CD14-positive monocyte (primary cell): ENCODE data around the gene PXMP4. TPM values are rescaled to one million over a fixed set of nuclear protein-coding genes. Genes with fewer than 3 reads are reported as not detected.

ENCODE experiments used
- DNase-seq, 3 donors: peaks; one replicate each; pipeline ENCODE4 v3.0.0-alpha.2; 2011 to 2022
- H2AFZ ChIP-seq: 2 replicates; pipeline ENCODE4 v1.6.0; 2012; ENCODE audit warnings: mild to moderate bottlenecking, low read depth, low read length, inconsistent platforms; ENCODE audit not compliant: insufficient read depth, poor library complexity, severe bottlenecking
- H3K27ac ChIP-seq, 2 donors: 1 replicate in 1 of 2; 2 replicates in 1 of 2; pipeline ENCODE4 v1.5.1; 2012 to 2013; ENCODE audit warnings: low read length in 2 of 2, control low read depth in 1 of 2, inconsistent platforms in 1 of 2, low read depth in 1 of 2, mild to moderate bottlenecking in 1 of 2
- H3K27me3 ChIP-seq, 2 donors: one replicate each; pipeline versions ENCODE4 v1.6.0 to v1.6.1; 2011 to 2013; ENCODE audit warnings: low read length in 2 of 2; ENCODE audit not compliant: control insufficient read depth in 2 of 2, insufficient read depth in 2 of 2
- H3K36me3 ChIP-seq, 2 donors: replicated peaks in 1 of 2; 1 replicate in 1 of 2; 2 replicates in 1 of 2; pipeline versions ENCODE4 v1.5.1 to v1.6.1; 2012 to 2013; ENCODE audit warnings: low read length in 2 of 2, control low read depth in 1 of 2, inconsistent platforms in 1 of 2, mild to moderate bottlenecking in 1 of 2; ENCODE audit not compliant: insufficient read depth in 2 of 2, control insufficient read depth in 1 of 2
- H3K4me1 ChIP-seq, 2 donors: 1 replicate in 1 of 2; 2 replicates in 1 of 2; pipeline versions ENCODE4 v1.5.1 to v1.6.1; 2012 to 2013; ENCODE audit warnings: low read length in 2 of 2, control low read depth in 1 of 2, inconsistent platforms in 1 of 2, mild to moderate bottlenecking in 1 of 2, moderate library complexity in 1 of 2; ENCODE audit not compliant: insufficient read depth in 2 of 2, control insufficient read depth in 1 of 2
- H3K4me2 ChIP-seq: replicated peaks from 2 replicates; pipeline ENCODE3; 2012; ENCODE audit warnings: low read length, moderate library complexity, mild to moderate bottlenecking; ENCODE audit not compliant: poor library complexity, severe bottlenecking; ENCODE audit errors: extremely low read depth
- H3K4me3 ChIP-seq, 3 experiments: fragments of 200-600 bp in 1 of 3; sonication (generic) in 1 of 3; replicated peaks in 1 of 3; 1 replicate in 2 of 3; 2 replicates in 1 of 3; pipeline ENCODE4 v1.5.1; 2011 to 2013; ENCODE audit warnings: low read length in 3 of 3, mild to moderate bottlenecking in 3 of 3, control low read depth in 2 of 3, low read depth in 2 of 3, inconsistent platforms in 1 of 3, moderate library complexity in 1 of 3
- H3K79me2 ChIP-seq: 2 replicates; pipeline ENCODE4 v1.6.0; 2012; ENCODE audit warnings: mild to moderate bottlenecking, control low read depth, inconsistent platforms, low read length, moderate library complexity; ENCODE audit not compliant: insufficient read depth
- H3K9ac ChIP-seq: 2 replicates; pipeline ENCODE4 v1.6.0; 2017; ENCODE audit warnings: low read length, mild to moderate bottlenecking; ENCODE audit not compliant: insufficient read depth, poor library complexity, severe bottlenecking
- H3K9me3 ChIP-seq, 2 donors: replicated peaks in 1 of 2; 1 replicate in 1 of 2; 2 replicates in 1 of 2; pipeline versions ENCODE4 v1.5.1 to v1.6.1; 2012 to 2013; ENCODE audit warnings: low read length in 2 of 2, control low read depth in 1 of 2; ENCODE audit not compliant: control insufficient read depth in 1 of 2, insufficient read depth in 1 of 2
- H4K20me1 ChIP-seq: 2 replicates; pipeline ENCODE4 v1.6.0; 2012; ENCODE audit warnings: mild to moderate bottlenecking, low read length, control low read depth, moderate library complexity; ENCODE audit not compliant: insufficient read depth
- H3K27ac Mint-ChIP-seq, 7 donors: one replicate each; pipeline ENCODE4 v1.8.0; 2020; ENCODE audit warnings: mild to moderate bottlenecking in 7 of 7, mixed read lengths in 7 of 7, moderate library complexity in 6 of 7, inconsistent platforms in 2 of 7
- H3K27me3 Mint-ChIP-seq, 3 donors: one replicate each; pipeline ENCODE4 v1.8.0; 2021 to 2022; ENCODE audit warnings: low read depth in 3 of 3, mild to moderate bottlenecking in 3 of 3, mixed read lengths in 3 of 3, moderate library complexity in 3 of 3, inconsistent platforms in 1 of 3
- H3K36me3 Mint-ChIP-seq, 2 donors: one replicate each; pipeline ENCODE4 v1.8.0; 2020; ENCODE audit warnings: mixed read lengths in 2 of 2, inconsistent platforms in 1 of 2, mild to moderate bottlenecking in 1 of 2
- H3K4me1 Mint-ChIP-seq: one replicate; pipeline ENCODE4 v1.8.0; 2020; ENCODE audit warnings: mild to moderate bottlenecking, mixed read lengths
- H3K4me3 Mint-ChIP-seq, 2 donors: one replicate each; pipeline ENCODE4 v1.8.0; 2020; ENCODE audit warnings: mild to moderate bottlenecking in 2 of 2, mixed read lengths in 2 of 2, moderate library complexity in 1 of 2
- H3K9me3 Mint-ChIP-seq, 7 donors: one replicate each; pipeline ENCODE4 v1.8.0; 2020 to 2022; ENCODE audit warnings: mixed read lengths in 7 of 7, mild to moderate bottlenecking in 6 of 7, moderate library complexity in 6 of 7, inconsistent platforms in 2 of 7
- WGBS: methylation state at CpG from one replicate; pipeline ENCODE4 v1.1.5; 2013; ENCODE audit warnings: missing lambda C conversion rate; ENCODE audit not compliant: insufficient coverage; 5-methylcytosine and 5-hydroxymethylcytosine counted together
- intact Hi-C, 2 donors: fragments of 100-400 bp; cut with micrococcal nuclease; formaldehyde crosslinking; loops; one replicate each; pipeline versions ENCODE4 v1.15.0 to v1.15.1; 2023
- polyA plus RNA-seq, 3 donors: library from polyadenylated mRNA; depleted of rRNA in 1 of 3; unstranded in 2 of 3; stranded (reverse) in 1 of 3; fragments of 300-500 nt in 2 of 3; fragments of >200 nt in 1 of 3; fragmentation: Illumina TruSeq in 2 of 3; gene quantifications; 1 replicate in 2 of 3; 2 replicates in 1 of 3; pipeline ENCODE4 v1.2.3, GENCODE V29; 2012 to 2021
- TF ChIP-seq, protein P1 (sequence below): fragments of 200-600 bp; IDR thresholded peaks from one replicate; pipeline ENCODE4 v1.8.0; 2022; ENCODE audit warnings: antibody characterized with exemption, mild to moderate bottlenecking

Gene PXMP4
- polyA plus RNA-seq, 3 donors = 4.9 to 11.4 (median 9.0) TPM

DNA sequence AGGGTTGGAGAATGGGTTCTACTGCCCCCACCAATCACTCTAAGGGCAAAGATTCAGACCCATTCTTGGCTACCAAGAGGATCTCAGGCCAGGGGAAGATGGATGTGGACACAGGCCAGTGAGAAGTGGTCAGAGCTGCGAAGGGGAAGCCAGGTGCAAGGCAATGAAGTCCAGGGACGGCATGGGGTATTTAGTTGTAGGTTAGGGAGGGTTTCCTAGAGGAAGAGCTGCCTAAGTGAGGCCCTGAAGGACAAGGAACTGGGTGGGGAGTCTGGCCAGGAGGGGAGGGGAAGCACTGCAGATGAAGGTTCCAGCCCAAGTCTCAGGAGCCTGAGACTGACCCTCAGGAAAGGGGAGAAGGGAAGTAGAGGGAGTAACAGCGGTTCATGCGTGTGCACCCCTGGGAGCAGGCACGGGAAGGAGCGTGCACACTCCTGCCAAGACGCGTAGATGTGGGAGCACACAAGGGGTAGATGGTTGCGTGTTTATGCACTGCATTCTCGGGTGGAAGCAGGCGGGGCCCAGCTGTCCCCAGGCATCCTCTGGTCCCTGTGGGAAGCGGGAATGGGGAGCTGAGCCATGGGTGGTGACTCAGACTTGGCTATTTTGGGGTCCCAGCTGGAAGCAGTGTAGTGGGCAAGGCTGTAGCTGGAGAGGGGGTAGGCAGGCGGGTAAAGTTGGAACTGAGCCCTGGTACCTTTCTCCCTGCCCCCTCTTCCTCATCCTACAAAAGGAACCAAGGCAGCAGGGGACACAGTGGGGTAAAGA, 50.1 kb downstream of the PXMP4 start:
- H3K27ac Mint-ChIP-seq = no peak overlapping the region
- Histone ChIP-seq H3K27ac (no peak overlapping the region), H3K27me3 (no peaks in the 10 kb centered on the region), H3K36me3 (no peaks in the 10 kb centered on the region), H3K79me2 (no peaks in the 10 kb centered on the region), H3K4me2 (no peak overlapping the region), H3K4me3 (no peak overlapping the region), H3K4me1 (peaks cover 35 to 48% of the 10 kb centered on the region in 2 donors), H3K9ac (no peak overlapping the region), H2AFZ (no peak overlapping the region), H4K20me1 (peaks cover 9% of the 10 kb centered on the region), H3K9me3 (no peaks in the 10 kb centered on the region)
- peaks cover 34% of the 10 kb centered on the region for H3K4me1 Mint-ChIP-seq
- TF ChIP-seq, protein P1, sequence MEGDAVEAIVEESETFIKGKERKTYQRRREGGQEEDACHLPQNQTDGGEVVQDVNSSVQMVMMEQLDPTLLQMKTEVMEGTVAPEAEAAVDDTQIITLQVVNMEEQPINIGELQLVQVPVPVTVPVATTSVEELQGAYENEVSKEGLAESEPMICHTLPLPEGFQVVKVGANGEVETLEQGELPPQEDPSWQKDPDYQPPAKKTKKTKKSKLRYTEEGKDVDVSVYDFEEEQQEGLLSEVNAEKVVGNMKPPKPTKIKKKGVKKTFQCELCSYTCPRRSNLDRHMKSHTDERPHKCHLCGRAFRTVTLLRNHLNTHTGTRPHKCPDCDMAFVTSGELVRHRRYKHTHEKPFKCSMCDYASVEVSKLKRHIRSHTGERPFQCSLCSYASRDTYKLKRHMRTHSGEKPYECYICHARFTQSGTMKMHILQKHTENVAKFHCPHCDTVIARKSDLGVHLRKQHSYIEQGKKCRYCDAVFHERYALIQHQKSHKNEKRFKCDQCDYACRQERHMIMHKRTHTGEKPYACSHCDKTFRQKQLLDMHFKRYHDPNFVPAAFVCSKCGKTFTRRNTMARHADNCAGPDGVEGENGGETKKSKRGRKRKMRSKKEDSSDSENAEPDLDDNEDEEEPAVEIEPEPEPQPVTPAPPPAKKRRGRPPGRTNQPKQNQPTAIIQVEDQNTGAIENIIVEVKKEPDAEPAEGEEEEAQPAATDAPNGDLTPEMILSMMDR = no peak
- WGBS = 88% methylated on average over 12 of the region's 13 CpGs
- H3K36me3 Mint-ChIP-seq = peaks cover 2 to 11% of the 10 kb centered on the region in 2 donors
- peaks cover 2 to 8% (median 2%) of the 10 kb centered on the region in 3 donors for H3K27me3 Mint-ChIP-seq
- intact Hi-C loops = loop anchor here (5.0 to 10.0 kb wide), 5 partner anchors 62 to 325 kb away; partner anchors contain the start of genes RALY (in 1 of the 2), SNTA1 (in 1 of the 2) and ZNF341 (in 1 of the 2)
- peaks cover 0 to under 1% (median 0%) of the 10 kb centered on the region in 7 donors for H3K9me3 Mint-ChIP-seq
- DNase-seq = no peak
- no peak overlapping the region for H3K4me3 Mint-ChIP-seq

DNA sequence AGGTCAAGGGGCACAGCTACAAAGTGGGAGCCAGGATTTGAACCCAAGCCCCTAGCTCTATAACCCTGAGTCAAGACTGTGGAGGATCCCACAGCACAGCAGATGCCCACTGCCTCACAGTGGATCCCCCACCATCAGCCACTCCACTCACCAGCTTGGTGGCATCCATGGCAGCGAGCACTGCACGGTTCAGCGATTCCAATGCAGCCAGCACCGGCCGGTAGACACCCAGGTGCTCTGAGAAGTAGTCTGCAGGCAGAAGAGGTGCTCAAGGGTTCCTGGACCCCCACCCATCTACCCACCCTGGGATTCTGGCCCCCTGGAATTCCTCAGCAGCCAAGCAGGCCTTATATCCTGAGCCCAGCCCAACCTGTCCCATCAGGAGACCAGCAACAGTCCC, 50.9 kb downstream of the PXMP4 start:
- Histone ChIP-seq H3K4me1 (peaks cover 32 to 49% of the 10 kb centered on the region in 2 donors), H3K9me3 (no peaks in the 10 kb centered on the region), H4K20me1 (peaks cover 9% of the 10 kb centered on the region), H3K79me2 (no peaks in the 10 kb centered on the region), H3K27me3 (no peaks in the 10 kb centered on the region), H3K4me2 (no peak overlapping the region), H3K4me3 (no peak overlapping the region), H3K36me3 (no peaks in the 10 kb centered on the region), H2AFZ (no peak overlapping the region), H3K9ac (no peak overlapping the region), H3K27ac (no peak overlapping the region)
- Mint-ChIP-seq H3K36me3 (peaks cover 5 to 11% of the 10 kb centered on the region in 2 donors), H3K4me3 (no peak overlapping the region), H3K27ac (no peak overlapping the region), H3K9me3 (peaks cover 0 to 2% (median 0%) of the 10 kb centered on the region in 7 donors), H3K27me3 (peaks cover 2 to 7% (median 2%) of the 10 kb centered on the region in 3 donors), H3K4me1 (peaks cover 37% of the 10 kb centered on the region)
- DNase-seq = no peak
- TF ChIP-seq, protein P1 = no peak
- WGBS = no CpG with 5 or more reads among the region's 5 CpGs
- intact Hi-C loops = loop anchor here (5.0 to 10.0 kb wide), 4 partner anchors 63 to 326 kb away; partner anchors contain the start of genes RALY (in 1 of the 2) and ZNF341 (in 1 of the 2)
